ENCODE measurements around the gene ACSS1. TPM values are rescaled to one million over a fixed set of nuclear protein-coding genes. Genes with fewer than 3 reads are reported as not detected.

ACSS1 gene
- total and polyA plus RNA-seq, 8 donors, result 7.0 to 135 (median 35.8) TPM

GRCh38 chr20:25056690-25057233 lies 1.2 kb downstream of the ACSS1 start:
- DNase-seq, result peak; percentile 16 to 35
- H3K27me3 ChIP-seq, result no peaks in the 10 kb centered on the region
- peak overlapping the region; percentile 58 to 81 (median 76) for H3K4me3 ChIP-seq
- peak overlapping the region; percentile 94 to 98 (median 95) for H3K27ac ChIP-seq
- H3K36me3 ChIP-seq, result no peaks in the 10 kb centered on the region
- H3K9me3 ChIP-seq, result no peaks in the 10 kb centered on the region
- intact Hi-C loops (cut with DNase I; ENCODE audit: low total_unique reads), result no loop called here
- TF ChIP-seq POLR2AphosphoS5 (IDR thresholded peaks at IDR 0.05) (peak in 1 of 3 donors; percentile 17), POLR2A (IDR thresholded peaks at IDR 0.05) (no peak), EP300 (IDR thresholded peaks at IDR 0.05) (no peak)
- TF ChIP-seq, protein P1, sequence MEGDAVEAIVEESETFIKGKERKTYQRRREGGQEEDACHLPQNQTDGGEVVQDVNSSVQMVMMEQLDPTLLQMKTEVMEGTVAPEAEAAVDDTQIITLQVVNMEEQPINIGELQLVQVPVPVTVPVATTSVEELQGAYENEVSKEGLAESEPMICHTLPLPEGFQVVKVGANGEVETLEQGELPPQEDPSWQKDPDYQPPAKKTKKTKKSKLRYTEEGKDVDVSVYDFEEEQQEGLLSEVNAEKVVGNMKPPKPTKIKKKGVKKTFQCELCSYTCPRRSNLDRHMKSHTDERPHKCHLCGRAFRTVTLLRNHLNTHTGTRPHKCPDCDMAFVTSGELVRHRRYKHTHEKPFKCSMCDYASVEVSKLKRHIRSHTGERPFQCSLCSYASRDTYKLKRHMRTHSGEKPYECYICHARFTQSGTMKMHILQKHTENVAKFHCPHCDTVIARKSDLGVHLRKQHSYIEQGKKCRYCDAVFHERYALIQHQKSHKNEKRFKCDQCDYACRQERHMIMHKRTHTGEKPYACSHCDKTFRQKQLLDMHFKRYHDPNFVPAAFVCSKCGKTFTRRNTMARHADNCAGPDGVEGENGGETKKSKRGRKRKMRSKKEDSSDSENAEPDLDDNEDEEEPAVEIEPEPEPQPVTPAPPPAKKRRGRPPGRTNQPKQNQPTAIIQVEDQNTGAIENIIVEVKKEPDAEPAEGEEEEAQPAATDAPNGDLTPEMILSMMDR (IDR thresholded peaks at IDR 0.05), result no peak
- WGBS, 5 donors, result 3 to 9% (median 7%) methylated on average over 21 to 24 of the region's 24 CpGs
- H3K4me1 ChIP-seq, result peaks cover 66 to 85% (median 78%) of the 10 kb centered on the region in 4 donors

GRCh38 chr20:25055711-25056495 lies 2.0 kb downstream of the ACSS1 start:
- Histone ChIP-seq H3K27me3 (no peaks in the 10 kb centered on the region), H3K4me3 (peak overlapping the region; percentile 58 to 81 (median 76)), H3K9me3 (no peaks in the 10 kb centered on the region), H3K36me3 (no peaks in the 10 kb centered on the region), H3K4me1 (peaks cover 70 to 88% (median 82%) of the 10 kb centered on the region in 4 donors), H3K27ac (peak overlapping the region; percentile 68 to 98 (median 95))
- intact Hi-C loops (cut with DNase I; ENCODE audit: low total_unique reads), result no loop called here
- TF ChIP-seq POLR2AphosphoS5 (IDR thresholded peaks at IDR 0.05) (peak in 1 of 3 donors; percentile 55), EP300 (IDR thresholded peaks at IDR 0.05) (no peak)
- peak; percentile 32 to 69 for DNase-seq
- WGBS, 5 donors, result 36 to 62% (median 45%) methylated on average over 8 of the region's 8 CpGs

DNA sequence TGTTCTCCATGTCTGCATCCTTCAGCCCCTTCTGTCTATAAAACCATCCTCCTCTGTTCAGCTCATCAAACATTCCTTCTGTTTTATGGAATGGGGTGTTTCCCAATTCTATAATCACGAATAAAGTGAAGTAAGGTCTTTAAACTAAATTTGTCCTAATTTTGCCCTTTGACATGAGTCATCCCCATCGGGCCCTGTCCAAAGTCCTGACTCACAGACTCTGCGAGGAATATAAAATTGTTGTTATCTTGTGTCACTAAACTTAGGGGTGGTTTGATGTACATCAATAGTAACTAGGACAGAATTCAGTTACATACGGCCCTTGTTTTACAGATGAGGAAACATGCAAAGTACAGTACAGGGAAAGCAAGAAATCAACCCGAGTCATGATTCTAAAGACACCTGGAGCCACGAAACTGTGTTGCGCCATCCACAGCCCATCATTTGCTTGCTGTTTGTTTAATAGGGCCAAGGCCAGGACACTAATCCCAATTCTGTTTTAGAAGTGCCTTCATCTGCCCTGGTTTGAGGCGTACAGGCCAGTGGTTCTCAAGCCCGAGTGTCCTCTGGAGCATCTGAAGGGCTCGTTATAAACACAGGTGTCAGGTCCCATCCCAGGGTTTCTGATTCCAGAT lies 2.8 kb downstream of the ACSS1 start:
- WGBS, 5 donors, result 68 to 74% (median 69%) methylated on average over 10 of the region's 10 CpGs
- Histone ChIP-seq H3K27me3 (no peaks in the 10 kb centered on the region), H3K9me3 (no peaks in the 10 kb centered on the region), H3K36me3 (no peaks in the 10 kb centered on the region), H3K4me3 (peak overlapping the region in 1 of 4 donors; percentile 81), H3K4me1 (peaks cover 78 to 88% (median 85%) of the 10 kb centered on the region in 4 donors), H3K27ac (peak overlapping the region; percentile 68 to 98 (median 95))
- TF ChIP-seq, protein P1 (IDR thresholded peaks at IDR 0.05), result no peak
- TF ChIP-seq EP300 (IDR thresholded peaks at IDR 0.05) (no peak), POLR2A (IDR thresholded peaks at IDR 0.05) (no peak), POLR2AphosphoS5 (IDR thresholded peaks at IDR 0.05) (no peak)
- peak in 1 of 2 donors; percentile 24 for DNase-seq
- intact Hi-C loops (cut with DNase I; ENCODE audit: low total_unique reads), result no loop called here

- Histone ChIP-seq H3K36me3 (no peaks in the 10 kb centered on the region), H3K9me3 (no peaks in the 10 kb centered on the region), H3K27ac (peak overlapping the region; percentile 20 to 98 (median 94)), H3K27me3 (no peaks in the 10 kb centered on the region), H3K4me3 (peak overlapping the region in 1 of 4 donors; percentile 81), H3K4me1 (peaks cover 80 to 89% (median 87%) of the 10 kb centered on the region in 4 donors)
- 43 to 66% (median 52%) methylated on average over 3 of the region's 3 CpGs for WGBS, 5 donors
- TF ChIP-seq, protein P1 (IDR thresholded peaks at IDR 0.05), result no peak
- no peak for TF ChIP-seq EP300 (IDR thresholded peaks at IDR 0.05)
- DNase-seq, result peak in 1 of 2 donors; percentile 22
- intact Hi-C loops (cut with DNase I; ENCODE audit: low total_unique reads), result no loop called here
Measured at GRCh38 chr20:25054096-25054820, 3.7 kb downstream of the ACSS1 start.

All from stomach (tissue), 9 donors.